ENCODE measurements around the gene BPGM. TPM values are rescaled to one million over a fixed set of nuclear protein-coding genes. Genes with fewer than 3 reads are reported as not detected.
A peak's percentile ranks its signal among the peaks of the same experiment; 100 is the strongest.

The BPGM gene
- total and polyA plus RNA-seq, 9 of the 15 experiments (the other 6 are each of a cell fraction or from before 2014, with no cell fraction given) = 14.1 to 46.1 (median 21.2) TPM

DNA sequence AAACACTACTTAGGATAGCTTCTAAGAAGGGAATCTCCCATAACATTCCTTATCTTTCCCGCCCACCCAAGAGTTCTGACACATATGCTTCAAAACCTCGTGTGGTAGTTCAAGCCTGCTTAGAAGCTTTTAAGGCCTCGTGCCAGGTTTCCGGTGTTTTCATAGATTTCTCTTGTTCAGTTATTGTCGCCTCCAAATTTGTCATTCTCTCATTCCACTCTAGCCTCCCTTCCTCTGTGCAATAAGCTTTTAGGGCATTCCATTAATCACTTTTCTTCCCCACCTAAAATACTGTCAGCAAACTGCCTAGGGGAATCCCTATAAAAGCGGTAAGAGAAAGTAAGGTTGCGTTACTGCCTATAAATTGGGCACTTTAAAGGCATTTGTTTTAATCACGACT is 718 bp upstream of the BPGM start (continued):
- TF ChIP-seq, protein P1, sequence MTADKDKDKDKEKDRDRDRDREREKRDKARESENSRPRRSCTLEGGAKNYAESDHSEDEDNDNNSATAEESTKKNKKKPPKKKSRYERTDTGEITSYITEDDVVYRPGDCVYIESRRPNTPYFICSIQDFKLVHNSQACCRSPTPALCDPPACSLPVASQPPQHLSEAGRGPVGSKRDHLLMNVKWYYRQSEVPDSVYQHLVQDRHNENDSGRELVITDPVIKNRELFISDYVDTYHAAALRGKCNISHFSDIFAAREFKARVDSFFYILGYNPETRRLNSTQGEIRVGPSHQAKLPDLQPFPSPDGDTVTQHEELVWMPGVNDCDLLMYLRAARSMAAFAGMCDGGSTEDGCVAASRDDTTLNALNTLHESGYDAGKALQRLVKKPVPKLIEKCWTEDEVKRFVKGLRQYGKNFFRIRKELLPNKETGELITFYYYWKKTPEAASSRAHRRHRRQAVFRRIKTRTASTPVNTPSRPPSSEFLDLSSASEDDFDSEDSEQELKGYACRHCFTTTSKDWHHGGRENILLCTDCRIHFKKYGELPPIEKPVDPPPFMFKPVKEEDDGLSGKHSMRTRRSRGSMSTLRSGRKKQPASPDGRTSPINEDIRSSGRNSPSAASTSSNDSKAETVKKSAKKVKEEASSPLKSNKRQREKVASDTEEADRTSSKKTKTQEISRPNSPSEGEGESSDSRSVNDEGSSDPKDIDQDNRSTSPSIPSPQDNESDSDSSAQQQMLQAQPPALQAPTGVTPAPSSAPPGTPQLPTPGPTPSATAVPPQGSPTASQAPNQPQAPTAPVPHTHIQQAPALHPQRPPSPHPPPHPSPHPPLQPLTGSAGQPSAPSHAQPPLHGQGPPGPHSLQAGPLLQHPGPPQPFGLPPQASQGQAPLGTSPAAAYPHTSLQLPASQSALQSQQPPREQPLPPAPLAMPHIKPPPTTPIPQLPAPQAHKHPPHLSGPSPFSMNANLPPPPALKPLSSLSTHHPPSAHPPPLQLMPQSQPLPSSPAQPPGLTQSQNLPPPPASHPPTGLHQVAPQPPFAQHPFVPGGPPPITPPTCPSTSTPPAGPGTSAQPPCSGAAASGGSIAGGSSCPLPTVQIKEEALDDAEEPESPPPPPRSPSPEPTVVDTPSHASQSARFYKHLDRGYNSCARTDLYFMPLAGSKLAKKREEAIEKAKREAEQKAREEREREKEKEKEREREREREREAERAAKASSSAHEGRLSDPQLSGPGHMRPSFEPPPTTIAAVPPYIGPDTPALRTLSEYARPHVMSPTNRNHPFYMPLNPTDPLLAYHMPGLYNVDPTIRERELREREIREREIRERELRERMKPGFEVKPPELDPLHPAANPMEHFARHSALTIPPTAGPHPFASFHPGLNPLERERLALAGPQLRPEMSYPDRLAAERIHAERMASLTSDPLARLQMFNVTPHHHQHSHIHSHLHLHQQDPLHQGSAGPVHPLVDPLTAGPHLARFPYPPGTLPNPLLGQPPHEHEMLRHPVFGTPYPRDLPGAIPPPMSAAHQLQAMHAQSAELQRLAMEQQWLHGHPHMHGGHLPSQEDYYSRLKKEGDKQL (CRISPR knock-in tag; IDR thresholded peaks at IDR 0.05; ENCODE audit: borderline replicate concordance) = no peak
- TF ChIP-seq, protein P2, sequence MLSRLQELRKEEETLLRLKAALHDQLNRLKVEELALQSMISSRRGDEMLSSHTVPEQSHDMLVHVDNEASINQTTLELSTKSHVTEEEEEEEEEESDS (CRISPR knock-in tag; IDR thresholded peaks at IDR 0.05) = no peak
- TF ChIP-seq ZKSCAN3 (CRISPR knock-in tag; IDR thresholded peaks at IDR 0.05) = no peak
- TF ChIP-seq, protein P3, sequence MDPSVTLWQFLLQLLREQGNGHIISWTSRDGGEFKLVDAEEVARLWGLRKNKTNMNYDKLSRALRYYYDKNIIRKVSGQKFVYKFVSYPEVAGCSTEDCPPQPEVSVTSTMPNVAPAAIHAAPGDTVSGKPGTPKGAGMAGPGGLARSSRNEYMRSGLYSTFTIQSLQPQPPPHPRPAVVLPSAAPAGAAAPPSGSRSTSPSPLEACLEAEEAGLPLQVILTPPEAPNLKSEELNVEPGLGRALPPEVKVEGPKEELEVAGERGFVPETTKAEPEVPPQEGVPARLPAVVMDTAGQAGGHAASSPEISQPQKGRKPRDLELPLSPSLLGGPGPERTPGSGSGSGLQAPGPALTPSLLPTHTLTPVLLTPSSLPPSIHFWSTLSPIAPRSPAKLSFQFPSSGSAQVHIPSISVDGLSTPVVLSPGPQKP (CRISPR knock-in tag; IDR thresholded peaks at IDR 0.05) = no peak
- TF ChIP-seq, protein P4, sequence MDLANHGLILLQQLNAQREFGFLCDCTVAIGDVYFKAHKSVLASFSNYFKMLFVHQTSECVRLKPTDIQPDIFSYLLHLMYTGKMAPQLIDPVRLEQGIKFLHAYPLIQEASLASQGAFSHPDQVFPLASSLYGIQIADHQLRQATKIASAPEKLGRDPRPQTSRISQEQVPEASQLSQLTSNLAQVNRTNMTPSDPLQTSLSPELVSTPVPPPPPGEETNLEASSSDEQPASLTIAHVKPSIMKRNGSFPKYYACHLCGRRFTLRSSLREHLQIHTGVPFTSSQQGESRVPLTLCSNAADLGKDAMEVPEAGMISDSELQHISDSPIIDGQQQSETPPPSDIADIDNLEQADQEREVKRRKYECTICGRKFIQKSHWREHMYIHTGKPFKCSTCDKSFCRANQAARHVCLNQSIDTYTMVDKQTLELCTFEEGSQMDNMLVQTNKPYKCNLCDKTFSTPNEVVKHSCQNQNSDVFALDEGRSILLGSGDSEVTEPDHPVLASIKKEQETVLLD (IDR thresholded peaks at IDR 0.05) = 0 out of 2 replicates have a peak, but pooled peaks have one; percentile 54
- TF ChIP-seq ESRRA (IDR thresholded peaks at IDR 0.05; ENCODE audit: borderline replicate concordance, low read depth) = no peak
- TF ChIP-seq SREBF2 (CRISPR knock-in tag; IDR thresholded peaks at IDR 0.05) = no peak
- TF ChIP-seq EZH2 (IDR thresholded peaks at IDR 0.05; ENCODE audit: borderline replicate concordance, low read depth, low read length) = no peak; the same call in 1 of the 2 replicates
- no peak for TF ChIP-seq BRD9 (IDR thresholded peaks at IDR 0.05; ENCODE audit: low read depth, partially characterized antibody)
- peak; percentile 36; the same call in 1 of the 2 replicates for TF ChIP-seq ETV1 (tag; conservative IDR thresholded peaks at IDR 0.05; ENCODE audit: low read depth)
- no peak for TF ChIP-seq RB1 (IDR thresholded peaks at IDR 0.05; ENCODE audit: low read depth)
- TF ChIP-seq MEIS2 (IDR thresholded peaks at IDR 0.05; ENCODE audit: partially characterized antibody) = peak; percentile 12
- TF ChIP-seq CHD1 (IDR thresholded peaks at IDR 0.05; ENCODE audit: low read length) = no peak
- TF ChIP-seq, protein P5, sequence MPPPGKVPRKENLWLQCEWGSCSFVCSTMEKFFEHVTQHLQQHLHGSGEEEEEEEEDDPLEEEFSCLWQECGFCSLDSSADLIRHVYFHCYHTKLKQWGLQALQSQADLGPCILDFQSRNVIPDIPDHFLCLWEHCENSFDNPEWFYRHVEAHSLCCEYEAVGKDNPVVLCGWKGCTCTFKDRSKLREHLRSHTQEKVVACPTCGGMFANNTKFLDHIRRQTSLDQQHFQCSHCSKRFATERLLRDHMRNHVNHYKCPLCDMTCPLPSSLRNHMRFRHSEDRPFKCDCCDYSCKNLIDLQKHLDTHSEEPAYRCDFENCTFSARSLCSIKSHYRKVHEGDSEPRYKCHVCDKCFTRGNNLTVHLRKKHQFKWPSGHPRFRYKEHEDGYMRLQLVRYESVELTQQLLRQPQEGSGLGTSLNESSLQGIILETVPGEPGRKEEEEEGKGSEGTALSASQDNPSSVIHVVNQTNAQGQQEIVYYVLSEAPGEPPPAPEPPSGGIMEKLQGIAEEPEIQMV (tag; conservative IDR thresholded peaks at IDR 0.05; ENCODE audit: low read depth) = 0 out of 2 replicates have a peak, but pooled peaks have one; percentile 26
- TF ChIP-seq, protein P6, sequence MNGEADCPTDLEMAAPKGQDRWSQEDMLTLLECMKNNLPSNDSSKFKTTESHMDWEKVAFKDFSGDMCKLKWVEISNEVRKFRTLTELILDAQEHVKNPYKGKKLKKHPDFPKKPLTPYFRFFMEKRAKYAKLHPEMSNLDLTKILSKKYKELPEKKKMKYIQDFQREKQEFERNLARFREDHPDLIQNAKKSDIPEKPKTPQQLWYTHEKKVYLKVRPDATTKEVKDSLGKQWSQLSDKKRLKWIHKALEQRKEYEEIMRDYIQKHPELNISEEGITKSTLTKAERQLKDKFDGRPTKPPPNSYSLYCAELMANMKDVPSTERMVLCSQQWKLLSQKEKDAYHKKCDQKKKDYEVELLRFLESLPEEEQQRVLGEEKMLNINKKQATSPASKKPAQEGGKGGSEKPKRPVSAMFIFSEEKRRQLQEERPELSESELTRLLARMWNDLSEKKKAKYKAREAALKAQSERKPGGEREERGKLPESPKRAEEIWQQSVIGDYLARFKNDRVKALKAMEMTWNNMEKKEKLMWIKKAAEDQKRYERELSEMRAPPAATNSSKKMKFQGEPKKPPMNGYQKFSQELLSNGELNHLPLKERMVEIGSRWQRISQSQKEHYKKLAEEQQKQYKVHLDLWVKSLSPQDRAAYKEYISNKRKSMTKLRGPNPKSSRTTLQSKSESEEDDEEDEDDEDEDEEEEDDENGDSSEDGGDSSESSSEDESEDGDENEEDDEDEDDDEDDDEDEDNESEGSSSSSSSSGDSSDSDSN (IDR thresholded peaks at IDR 0.05; ENCODE audit: borderline replicate concordance in 1 of 2, low read depth in 2 of 2, low read length in 2 of 2) = no peak

Measured in K562 (cell line).